Inflammatory macrophage (primary cell): ENCODE data around the gene BRINP2.

Source experiments
- DNase-seq, 2 donors: peaks; one replicate each; pipeline ENCODE4 v3.0.0-alpha.2; 2020 to 2022

BRINP2 gene

GRCh38 chr1:177219554-177220458, 49.0 kb downstream of the BRINP2 start:
- no peak for DNase-seq

GRCh38 chr1:177223359-177223758, 52.6 kb downstream of the BRINP2 start:
- no peak for DNase-seq

GRCh38 chr1:177227978-177228692, 57.4 kb downstream of the BRINP2 start:
- DNase-seq = no peak

- no peak for DNase-seq
These were observed 57.9 kb downstream of the BRINP2 start for GRCh38 chr1:177228693-177229065.

- no peak for DNase-seq
These were observed 59.0 kb downstream of the BRINP2 start for GRCh38 chr1:177229781-177230180.

GRCh38 chr1:177230228-177231016, 59.7 kb downstream of the BRINP2 start:
- DNase-seq = no peak

- no peak for DNase-seq
These were observed 64.6 kb downstream of the BRINP2 start for GRCh38 chr1:177235350-177235749.

GRCh38 chr1:177236962-177237361, 66.2 kb downstream of the BRINP2 start:
- DNase-seq = no peak

GRCh38 chr1:177238967-177239366, 68.2 kb downstream of the BRINP2 start:
- no peak for DNase-seq

- DNase-seq = no peak
These were observed 69.0 kb downstream of the BRINP2 start for GRCh38 chr1:177239792-177240191.

- no peak for DNase-seq
These were observed 73.0 kb downstream of the BRINP2 start for GRCh38 chr1:177243773-177244172.

GRCh38 chr1:177246710-177247580, 76.2 kb downstream of the BRINP2 start:
- no peak for DNase-seq

- DNase-seq = no peak
These were observed 76.9 kb downstream of the BRINP2 start for GRCh38 chr1:177247623-177248176.

- DNase-seq = no peak
These were observed 77.5 kb downstream of the BRINP2 start for GRCh38 chr1:177248258-177248657.

GRCh38 chr1:177249231-177249630, 78.5 kb downstream of the BRINP2 start:
- DNase-seq = no peak

- DNase-seq = no peak
These were observed 82.1 kb downstream of the BRINP2 start for GRCh38 chr1:177252877-177253276.

GRCh38 chr1:177255411-177255810, 84.7 kb downstream of the BRINP2 start:
- DNase-seq = no peak

GRCh38 chr1:177256153-177257075, 85.7 kb downstream of the BRINP2 start:
- DNase-seq = peak; percentile 7 to 15

- no peak for DNase-seq
These were observed 86.4 kb downstream of the BRINP2 start for GRCh38 chr1:177257128-177257527.

GRCh38 chr1:177257576-177257975, 86.8 kb downstream of the BRINP2 start:
- DNase-seq = no peak

GRCh38 chr1:177270863-177271262, 100.1 kb downstream of the BRINP2 start:
- DNase-seq = no peak
